ENCODE measurements around the gene NOL4L.
A peak's percentile ranks its signal among the peaks of the same experiment; 100 is the strongest.

NOL4L gene

GRCh38 chr20:32516583-32517517 is 68.3 kb downstream of the NOL4L start:
- TF ChIP-seq, protein P1, sequence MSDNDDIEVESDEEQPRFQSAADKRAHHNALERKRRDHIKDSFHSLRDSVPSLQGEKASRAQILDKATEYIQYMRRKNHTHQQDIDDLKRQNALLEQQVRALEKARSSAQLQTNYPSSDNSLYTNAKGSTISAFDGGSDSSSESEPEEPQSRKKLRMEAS (IDR thresholded peaks at IDR 0.05; ENCODE audit: low read depth, low read length), result no peak
- TF ChIP-seq, protein P2, sequence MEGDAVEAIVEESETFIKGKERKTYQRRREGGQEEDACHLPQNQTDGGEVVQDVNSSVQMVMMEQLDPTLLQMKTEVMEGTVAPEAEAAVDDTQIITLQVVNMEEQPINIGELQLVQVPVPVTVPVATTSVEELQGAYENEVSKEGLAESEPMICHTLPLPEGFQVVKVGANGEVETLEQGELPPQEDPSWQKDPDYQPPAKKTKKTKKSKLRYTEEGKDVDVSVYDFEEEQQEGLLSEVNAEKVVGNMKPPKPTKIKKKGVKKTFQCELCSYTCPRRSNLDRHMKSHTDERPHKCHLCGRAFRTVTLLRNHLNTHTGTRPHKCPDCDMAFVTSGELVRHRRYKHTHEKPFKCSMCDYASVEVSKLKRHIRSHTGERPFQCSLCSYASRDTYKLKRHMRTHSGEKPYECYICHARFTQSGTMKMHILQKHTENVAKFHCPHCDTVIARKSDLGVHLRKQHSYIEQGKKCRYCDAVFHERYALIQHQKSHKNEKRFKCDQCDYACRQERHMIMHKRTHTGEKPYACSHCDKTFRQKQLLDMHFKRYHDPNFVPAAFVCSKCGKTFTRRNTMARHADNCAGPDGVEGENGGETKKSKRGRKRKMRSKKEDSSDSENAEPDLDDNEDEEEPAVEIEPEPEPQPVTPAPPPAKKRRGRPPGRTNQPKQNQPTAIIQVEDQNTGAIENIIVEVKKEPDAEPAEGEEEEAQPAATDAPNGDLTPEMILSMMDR (IDR thresholded peaks at IDR 0.05; ENCODE audit: low read depth, low read length), result no peak
- TF ChIP-seq POLR2A (IDR thresholded peaks at IDR 0.05; ENCODE audit: extremely low read depth, insufficient read length), result no peak
- no peak for TF ChIP-seq MYC (IDR thresholded peaks at IDR 0.05; ENCODE audit: low read depth, low read length)
- no peak overlapping the region for H3K4me3 ChIP-seq (ENCODE audit: low read depth, low read length)
- DNase-seq (ENCODE audit: low read depth), result peak; percentile 7

DNA sequence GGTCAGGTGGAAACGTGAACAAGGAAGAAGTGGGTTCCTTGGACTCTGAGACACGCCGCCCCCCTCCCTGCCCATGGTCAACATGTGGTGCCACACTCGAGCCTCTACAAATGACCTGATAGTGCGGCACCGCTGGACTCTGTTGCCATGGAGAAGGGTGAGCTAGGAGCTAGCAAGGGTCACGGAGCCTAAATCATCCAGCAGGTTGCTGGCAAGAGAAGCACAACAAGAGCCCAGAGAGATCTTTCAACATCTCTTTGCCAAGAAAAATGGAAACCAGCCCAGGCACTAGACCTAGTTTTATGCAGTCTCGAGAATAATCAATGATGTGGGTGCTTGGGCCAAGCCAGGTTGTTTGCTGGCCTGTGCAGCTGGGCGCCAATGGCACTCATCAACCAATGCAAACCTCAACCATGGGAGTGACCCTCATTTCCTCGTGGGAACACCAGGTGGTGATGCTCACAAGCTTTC is 69.5 kb downstream of the NOL4L start:
- no peak for TF ChIP-seq MYC (IDR thresholded peaks at IDR 0.05; ENCODE audit: low read depth, low read length)
- TF ChIP-seq, protein P1 (IDR thresholded peaks at IDR 0.05; ENCODE audit: low read depth, low read length), result no peak
- TF ChIP-seq, protein P2 (IDR thresholded peaks at IDR 0.05; ENCODE audit: low read depth, low read length), result no peak
- no peak for TF ChIP-seq POLR2A (IDR thresholded peaks at IDR 0.05; ENCODE audit: extremely low read depth, insufficient read length)
- DNase-seq (ENCODE audit: low read depth), result no peak
- no peak overlapping the region for H3K4me3 ChIP-seq (ENCODE audit: low read depth, low read length)

DNA sequence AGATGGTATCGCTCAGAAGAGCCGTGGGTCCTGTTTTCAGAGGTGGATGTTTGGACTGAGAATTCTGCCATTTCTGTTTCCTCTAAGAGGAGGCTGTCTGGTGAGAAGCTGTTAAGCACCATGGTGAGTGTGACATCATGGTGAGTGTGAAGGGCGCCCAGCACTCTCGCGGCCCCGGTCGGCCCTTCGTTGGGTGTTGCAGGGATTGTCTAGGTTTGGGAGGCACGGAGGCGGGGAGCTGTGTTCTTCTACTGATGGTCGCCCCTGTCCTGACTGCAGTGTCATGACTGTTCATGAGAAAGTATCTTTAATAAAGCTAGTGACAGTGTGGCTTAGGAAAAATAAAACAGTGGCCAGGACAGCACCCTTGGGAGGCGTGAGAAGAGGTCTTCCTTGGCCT is 70.4 kb downstream of the NOL4L start:
- no peak overlapping the region for H3K4me3 ChIP-seq (ENCODE audit: low read depth, low read length)
- peak; percentile 3 for DNase-seq (ENCODE audit: low read depth)
- TF ChIP-seq, protein P2 (IDR thresholded peaks at IDR 0.05; ENCODE audit: low read depth, low read length), result no peak

DNA sequence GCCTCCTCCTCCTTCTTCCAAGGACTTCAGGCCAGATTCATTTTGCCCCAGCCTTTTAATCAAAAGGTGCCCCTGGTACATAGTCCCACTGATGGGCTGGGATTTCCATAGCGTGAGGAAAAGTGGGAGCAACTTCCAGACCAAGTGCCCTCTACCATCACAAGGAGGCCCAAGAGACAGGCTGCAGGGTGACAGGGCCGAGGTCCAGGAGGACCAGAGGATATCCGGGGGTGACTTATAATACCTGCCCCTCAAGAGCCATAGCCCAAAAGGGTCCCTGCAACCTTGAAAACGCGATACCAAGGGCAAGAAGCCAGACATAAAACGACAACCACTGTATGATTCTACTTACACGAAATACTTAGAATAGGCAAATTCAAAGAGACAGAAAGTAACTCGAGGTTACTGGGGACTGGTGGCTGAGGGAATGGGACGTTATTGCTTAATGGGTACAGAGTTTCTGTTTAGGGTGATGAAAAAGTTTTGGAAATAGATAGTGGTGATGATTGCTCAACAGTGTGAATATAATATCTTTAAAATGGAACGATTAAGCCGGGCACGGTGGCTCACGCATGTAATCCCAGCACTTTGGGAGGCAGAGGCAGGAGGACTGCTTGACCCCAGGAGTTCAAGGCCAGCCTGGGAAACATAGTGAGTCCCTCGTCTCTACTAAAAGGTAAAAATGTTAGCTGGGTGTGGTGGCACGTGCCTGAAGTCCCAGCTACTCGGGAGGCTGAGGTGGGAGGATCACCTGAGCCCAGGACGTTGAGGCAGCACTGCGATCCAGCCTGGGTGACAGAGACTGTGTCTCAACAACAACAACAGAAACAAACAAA is 71.9 kb downstream of the NOL4L start:
- H3K4me3 ChIP-seq (ENCODE audit: low read depth, low read length), result no peak overlapping the region
- peak; percentile 62 for DNase-seq (ENCODE audit: low read depth)
- TF ChIP-seq MYC (IDR thresholded peaks at IDR 0.05; ENCODE audit: low read depth, low read length) (no peak), POLR2A (IDR thresholded peaks at IDR 0.05; ENCODE audit: extremely low read depth, insufficient read length) (no peak)
- TF ChIP-seq, protein P1 (IDR thresholded peaks at IDR 0.05; ENCODE audit: low read depth, low read length), result no peak
- TF ChIP-seq, protein P2 (IDR thresholded peaks at IDR 0.05; ENCODE audit: low read depth, low read length), result no peak

DNA sequence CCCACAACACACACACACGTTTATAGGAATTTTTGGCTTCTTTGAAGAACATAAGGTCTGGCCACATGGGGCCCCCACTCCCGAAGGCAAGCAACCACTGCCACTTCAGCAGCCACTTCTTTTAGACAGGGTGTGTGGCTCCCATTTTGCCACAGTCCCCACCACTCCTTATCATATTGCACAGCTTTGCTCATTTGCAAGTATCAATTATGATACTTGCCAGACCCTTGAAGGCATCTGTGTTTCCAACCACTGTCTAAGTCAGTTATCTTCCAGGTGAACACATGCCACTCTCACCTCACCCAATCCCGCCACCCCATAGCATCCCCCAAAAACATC is 73.1 kb downstream of the NOL4L start:
- TF ChIP-seq, protein P1 (IDR thresholded peaks at IDR 0.05; ENCODE audit: low read depth, low read length), result no peak
- TF ChIP-seq MYC (IDR thresholded peaks at IDR 0.05; ENCODE audit: low read depth, low read length), result no peak
- no peak for TF ChIP-seq POLR2A (IDR thresholded peaks at IDR 0.05; ENCODE audit: extremely low read depth, insufficient read length)
- TF ChIP-seq, protein P2 (IDR thresholded peaks at IDR 0.05; ENCODE audit: low read depth, low read length), result no peak
- peak; percentile 12 for DNase-seq (ENCODE audit: low read depth)
- no peak overlapping the region for H3K4me3 ChIP-seq (ENCODE audit: low read depth, low read length)

All from NB4 (cell line).